ENCODE results near the gene CELSR1. TPM values are rescaled to one million over a fixed set of nuclear protein-coding genes. Genes with fewer than 3 reads are reported as not detected.

CELSR1 gene
- total and polyA plus RNA-seq, 2 of the 13 experiments (the other 11 are each of a cell fraction or from before 2014, with no cell fraction given): 0.78 to 1.8 TPM

GRCh38 chr22:46587061-46587460 is 49.6 kb upstream of the CELSR1 start:
- H3K9me3 ChIP-seq (ENCODE audit: low read length): no peaks in the 10 kb centered on the region
- TF ChIP-seq BCL6 (CRISPR knock-in tag; IDR thresholded peaks at IDR 0.05): no peak
- TF ChIP-seq MYC (CRISPR knock-in tag; IDR thresholded peaks at IDR 0.05; ENCODE audit: borderline replicate concordance): no peak
- TF ChIP-seq ZNF234 (CRISPR knock-in tag; conservative IDR thresholded peaks at IDR 0.05): no peak
- no peak for TF ChIP-seq SRF (IDR thresholded peaks at IDR 0.05; ENCODE audit: low read depth, low read length)
- TF ChIP-seq MIER3 (CRISPR knock-in tag; IDR thresholded peaks at IDR 0.05; ENCODE audit: borderline replicate concordance): no peak
- no peak for TF ChIP-seq SOX6 (IDR thresholded peaks at IDR 0.05)
- TF ChIP-seq SOX6 (CRISPR knock-in tag; IDR thresholded peaks at IDR 0.05): no peak
- TF ChIP-seq POGK (CRISPR knock-in tag; conservative IDR thresholded peaks at IDR 0.05): no peak
- TF ChIP-seq NCOA2 (CRISPR knock-in tag; IDR thresholded peaks at IDR 0.05): no peak
- TF ChIP-seq ZNF253 (CRISPR knock-in tag; IDR thresholded peaks at IDR 0.05; ENCODE audit: borderline replicate concordance): no peak
- TF ChIP-seq PHB2 (IDR thresholded peaks at IDR 0.05; ENCODE audit: partially characterized antibody): no peak
- TF ChIP-seq, protein P1, sequence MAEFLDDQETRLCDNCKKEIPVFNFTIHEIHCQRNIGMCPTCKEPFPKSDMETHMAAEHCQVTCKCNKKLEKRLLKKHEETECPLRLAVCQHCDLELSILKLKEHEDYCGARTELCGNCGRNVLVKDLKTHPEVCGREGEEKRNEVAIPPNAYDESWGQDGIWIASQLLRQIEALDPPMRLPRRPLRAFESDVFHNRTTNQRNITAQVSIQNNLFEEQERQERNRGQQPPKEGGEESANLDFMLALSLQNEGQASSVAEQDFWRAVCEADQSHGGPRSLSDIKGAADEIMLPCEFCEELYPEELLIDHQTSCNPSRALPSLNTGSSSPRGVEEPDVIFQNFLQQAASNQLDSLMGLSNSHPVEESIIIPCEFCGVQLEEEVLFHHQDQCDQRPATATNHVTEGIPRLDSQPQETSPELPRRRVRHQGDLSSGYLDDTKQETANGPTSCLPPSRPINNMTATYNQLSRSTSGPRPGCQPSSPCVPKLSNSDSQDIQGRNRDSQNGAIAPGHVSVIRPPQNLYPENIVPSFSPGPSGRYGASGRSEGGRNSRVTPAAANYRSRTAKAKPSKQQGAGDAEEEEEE (CRISPR knock-in tag; IDR thresholded peaks at IDR 0.05; ENCODE audit: borderline replicate concordance): no peak
- no peak for TF ChIP-seq TFDP1 (CRISPR knock-in tag; IDR thresholded peaks at IDR 0.05; ENCODE audit: borderline replicate concordance)
- no peak for TF ChIP-seq KLF16 (CRISPR knock-in tag; IDR thresholded peaks at IDR 0.05)
- TF ChIP-seq MTF2 (CRISPR knock-in tag; IDR thresholded peaks at IDR 0.05; ENCODE audit: borderline replicate concordance): no peak
- no peak for TF ChIP-seq ZNF101 (CRISPR knock-in tag; IDR thresholded peaks at IDR 0.05; ENCODE audit: borderline replicate concordance, low read depth)
- no peak for TF ChIP-seq BRCA1 (CRISPR knock-in tag; IDR thresholded peaks at IDR 0.05)
- H3K79me2 ChIP-seq (ENCODE audit: insufficient read depth, low read length): peaks cover 7% of the 10 kb centered on the region
- POLR2A ChIA-PET: no interaction called here
- intact Hi-C loops (cut with micrococcal nuclease; ENCODE audit: unreplicated experiment): no loop called here
- no peaks in the 10 kb centered on the region for H3K27me3 ChIP-seq (ENCODE audit: control insufficient read depth in 1 of 2, insufficient read depth in 2 of 2, low read length in 2 of 2)
- H3K9ac ChIP-seq (ENCODE audit: insufficient read depth, low read depth, low read length): no peak overlapping the region
- H3K27ac ChIP-seq (ENCODE audit: extremely low read length, insufficient read depth, low read length): no peak overlapping the region
- DNase-seq (ENCODE audit: low spot score): no peak
- H2AFZ ChIP-seq (ENCODE audit: low read length): no peak overlapping the region
- no peak for ATAC-seq
- H3K4me1 ChIP-seq (ENCODE audit: insufficient read depth, low read length): peaks cover 6% of the 10 kb centered on the region
- 100% methylated on average over 7 of the region's 9 CpGs for WGBS (ENCODE audit: low lambda C conversion rate)
- in situ Hi-C loops (cut with HindIII; ENCODE audit: extremely low pct_ligation_motif_present, low pct_unique_long_range_greater_than_20kb): no loop called here
- no peak overlapping the region for H3K4me3 ChIP-seq (replicated peaks in 1 of 3; ENCODE audit: insufficient read depth in 1 of 3, low read depth in 2 of 3, low read length in 3 of 3)
- CTCF ChIA-PET (ENCODE audit: low intra/inter-chr PET ratio, low total read pairs): no interaction called here
- H3K36me3 ChIP-seq (replicated peaks in 1 of 2; ENCODE audit: control insufficient read depth in 1 of 2, insufficient read depth in 2 of 2, low read length in 2 of 2): no peaks in the 10 kb centered on the region
- FAIRE-seq: no peak
- 0 out of 2 replicates have a peak, but pooled peaks cover 2% of the 10 kb centered on the region for H4K20me1 ChIP-seq (ENCODE audit: insufficient read depth, low read length)
- H3K4me2 ChIP-seq (ENCODE audit: low read depth, low read length): no peak overlapping the region
- BruUV-seq (replicated peaks): no TSS peak
